Left ventricle myocardium inferior (tissue), 1 donor: ENCODE results near the gene SLC2A4RG. TPM values are rescaled to one million over a fixed set of nuclear protein-coding genes. Genes with fewer than 3 reads are reported as not detected.
A peak's percentile ranks its signal among the peaks of the same experiment; 100 is the strongest.
"Not testable (repeated sequence)": the region's sequence is repeated elsewhere in the genome, so short reads cannot be mapped to it uniquely, and the experiment has no call there.

Source experiments
- DNase-seq: peaks from one replicate; pipeline ENCODE4 v3.0.0-alpha.2; 2020
- H3K27ac ChIP-seq: fragments of 200-600 bp; replicated peaks from 2 replicates; pipeline ENCODE4 v1.8.0; 2021
- H3K27me3 ChIP-seq: fragments of 200-600 bp; 2 replicates; pipeline ENCODE4 v1.8.0; 2021; ENCODE audit warnings: low read depth
- H3K36me3 ChIP-seq: fragments of 200-600 bp; 2 replicates; pipeline ENCODE4 v1.8.0; 2021
- H3K4me1 ChIP-seq: fragments of 200-600 bp; 2 replicates; pipeline ENCODE4 v1.8.0; 2021
- H3K4me3 ChIP-seq: fragments of 200-600 bp; 2 replicates; pipeline ENCODE4 v1.8.0; 2021; ENCODE audit warnings: mild to moderate bottlenecking, moderate library complexity
- H3K9me3 ChIP-seq: fragments of 200-600 bp; replicated peaks from 2 replicates; pipeline ENCODE4 v1.8.0; 2021
- intact Hi-C: fragments of 100-400 bp; cut with micrococcal nuclease; formaldehyde crosslinking; loops from one replicate; pipeline ENCODE4 v1.11.0; 2022
- total RNA-seq: library from RNA; stranded (reverse); fragmentation: NEBNext Ultra II Directional; extraction: Animal tissue kit (Norgen Biotek cat#: 25700); gene quantifications from one replicate; pipeline ENCODE4 v1.2.1, GENCODE V29; 2021
- TF ChIP-seq, protein P1 (sequence below): fragments of 200-600 bp; IDR thresholded peaks from 2 replicates; pipeline ENCODE4 v1.8.0; 2021; ENCODE audit warnings: antibody characterized with exemption, mild to moderate bottlenecking, borderline replicate concordance
- donor health status: DM: no; HTN: yes; CAD: no; lungs with severe emphysema.

SLC2A4RG gene
- total RNA-seq, 1 donor from 2014 or later, result 79.2 TPM

DNA sequence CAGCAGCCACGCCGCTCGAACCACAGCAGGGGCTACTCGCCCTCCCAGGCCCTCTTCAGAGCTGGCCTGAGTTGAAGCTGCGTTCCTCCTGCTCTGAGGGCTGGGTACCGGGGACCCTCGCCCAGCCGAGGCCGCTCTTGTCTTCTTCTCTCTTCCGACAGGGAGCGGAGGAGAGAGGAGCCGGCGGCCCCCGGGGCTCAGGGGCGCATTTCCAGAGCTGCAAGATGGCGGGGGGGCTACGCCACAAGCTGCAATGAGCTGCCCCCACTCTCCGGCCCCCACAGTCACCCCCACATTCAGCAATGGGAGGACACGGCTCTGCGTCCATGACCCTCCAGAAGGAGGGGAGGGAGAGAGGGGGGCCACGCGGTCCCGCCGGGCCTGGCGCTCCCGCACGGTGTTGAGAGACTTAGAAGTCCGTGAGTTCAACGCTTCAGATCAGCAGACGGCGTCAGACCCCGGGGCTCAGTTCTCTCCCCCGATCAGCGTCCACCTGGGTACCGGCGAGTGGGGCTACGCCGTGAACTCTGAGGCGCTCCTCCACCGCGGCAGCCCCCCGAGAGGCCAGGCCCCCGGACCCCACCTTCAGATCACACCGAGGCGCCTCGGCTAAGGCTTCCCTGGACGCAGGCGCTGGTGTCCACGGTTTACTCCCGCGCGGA is 31.6 kb downstream of the SLC2A4RG start:
- H3K36me3 ChIP-seq, result peaks cover 54% of the 10 kb centered on the region
- intact Hi-C loops, result no loop called here

GRCh38 chr20:63772781-63773518 is 33.4 kb downstream of the SLC2A4RG start:
- intact Hi-C loops, result no loop called here
- Histone ChIP-seq H3K27me3 (no peaks in the 10 kb centered on the region), H3K36me3 (peaks cover 41% of the 10 kb centered on the region), H3K4me1 (peaks cover 39% of the 10 kb centered on the region), H3K27ac (peak overlapping the region; percentile 59), H3K4me3 (no peak overlapping the region), H3K9me3 (no peaks in the 10 kb centered on the region)
- TF ChIP-seq, protein P1, sequence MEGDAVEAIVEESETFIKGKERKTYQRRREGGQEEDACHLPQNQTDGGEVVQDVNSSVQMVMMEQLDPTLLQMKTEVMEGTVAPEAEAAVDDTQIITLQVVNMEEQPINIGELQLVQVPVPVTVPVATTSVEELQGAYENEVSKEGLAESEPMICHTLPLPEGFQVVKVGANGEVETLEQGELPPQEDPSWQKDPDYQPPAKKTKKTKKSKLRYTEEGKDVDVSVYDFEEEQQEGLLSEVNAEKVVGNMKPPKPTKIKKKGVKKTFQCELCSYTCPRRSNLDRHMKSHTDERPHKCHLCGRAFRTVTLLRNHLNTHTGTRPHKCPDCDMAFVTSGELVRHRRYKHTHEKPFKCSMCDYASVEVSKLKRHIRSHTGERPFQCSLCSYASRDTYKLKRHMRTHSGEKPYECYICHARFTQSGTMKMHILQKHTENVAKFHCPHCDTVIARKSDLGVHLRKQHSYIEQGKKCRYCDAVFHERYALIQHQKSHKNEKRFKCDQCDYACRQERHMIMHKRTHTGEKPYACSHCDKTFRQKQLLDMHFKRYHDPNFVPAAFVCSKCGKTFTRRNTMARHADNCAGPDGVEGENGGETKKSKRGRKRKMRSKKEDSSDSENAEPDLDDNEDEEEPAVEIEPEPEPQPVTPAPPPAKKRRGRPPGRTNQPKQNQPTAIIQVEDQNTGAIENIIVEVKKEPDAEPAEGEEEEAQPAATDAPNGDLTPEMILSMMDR, result no peak
- DNase-seq, result peak; percentile 43

More for the DNA sequence above, 31.6 kb downstream of the SLC2A4RG start:
- DNase-seq, result no peak
- Histone ChIP-seq H3K9me3 (no peaks in the 10 kb centered on the region), H3K27me3 (no peaks in the 10 kb centered on the region), H3K4me1 (peaks cover 39% of the 10 kb centered on the region), H3K4me3 (no peak overlapping the region), H3K27ac (no peak overlapping the region)
- TF ChIP-seq, protein P1, result no peak

- TF ChIP-seq, protein P1, result no peak
- Histone ChIP-seq H3K4me3 (no peak overlapping the region), H3K27me3 (no peaks in the 10 kb centered on the region), H3K4me1 (peaks cover 39% of the 10 kb centered on the region), H3K36me3 (peaks cover 33% of the 10 kb centered on the region), H3K9me3 (no peaks in the 10 kb centered on the region), H3K27ac (peak overlapping the region; percentile 59)
- no peak for DNase-seq
- intact Hi-C loops, result no loop called here
Observed at GRCh38 chr20:63773571-63774241, 34.1 kb downstream of the SLC2A4RG start.

GRCh38 chr20:63774306-63774705 is 34.7 kb downstream of the SLC2A4RG start:
- Histone ChIP-seq H3K27me3 (no peaks in the 10 kb centered on the region), H3K4me3 (no peak overlapping the region), H3K9me3 (no peaks in the 10 kb centered on the region), H3K4me1 (peaks cover 39% of the 10 kb centered on the region), H3K36me3 (peaks cover 27% of the 10 kb centered on the region), H3K27ac (no peak overlapping the region)
- TF ChIP-seq, protein P1, result no peak
- intact Hi-C loops, result no loop called here
- DNase-seq, result no peak

- intact Hi-C loops, result no loop called here
- Histone ChIP-seq H3K4me1 (peaks cover 39% of the 10 kb centered on the region), H3K36me3 (peaks cover 19% of the 10 kb centered on the region), H3K27me3 (no peaks in the 10 kb centered on the region), H3K9me3 (no peaks in the 10 kb centered on the region), H3K27ac (no peak overlapping the region), H3K4me3 (peak overlapping the region; percentile 15)
- TF ChIP-seq, protein P1, result peak; percentile 73
- DNase-seq, result no peak
Observed at GRCh38 chr20:63775096-63775978, 35.8 kb downstream of the SLC2A4RG start.

DNA sequence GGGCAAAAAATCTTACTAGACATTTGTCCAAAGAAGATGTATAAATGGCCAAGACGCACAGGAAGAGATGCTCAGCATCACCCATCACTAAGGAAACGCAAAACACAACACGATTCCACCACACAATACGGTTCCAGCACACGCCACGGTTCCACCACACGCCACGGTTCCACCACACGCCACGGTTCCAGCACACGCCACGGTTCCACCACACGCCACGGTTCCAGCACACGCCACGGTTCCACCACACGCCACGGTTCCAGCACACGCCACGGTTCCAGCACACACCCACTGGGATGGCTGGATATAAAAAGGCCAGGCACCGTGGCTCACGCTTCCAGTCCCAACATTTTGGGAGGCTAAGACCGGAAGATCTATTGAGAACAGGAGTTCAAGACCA is 37.3 kb downstream of the SLC2A4RG start:
- H3K27me3 ChIP-seq, H3K4me3 ChIP-seq, H3K36me3 ChIP-seq, H3K9me3 ChIP-seq, intact Hi-C loops, H3K27ac ChIP-seq, DNase-seq: not testable (repeated sequence)
- peaks cover 35% of the 10 kb centered on the region for H3K4me1 ChIP-seq
